Type B pancreatic cell (in vitro differentiated cells): ENCODE results near the gene HNF4A. TPM values are rescaled to one million over a fixed set of nuclear protein-coding genes. Genes with fewer than 3 reads are reported as not detected.

ENCODE experiments used
- DNase-seq: peaks from one replicate; pipeline ENCODE4 v3.0.0; 2021; ENCODE audit warnings: mixed read lengths; ENCODE audit not compliant: unreplicated experiment; ENCODE audit errors: extremely low spot score
- H3K27ac Mint-ChIP-seq: 2 replicates; pipeline ENCODE4 v1.8.0; 2021; ENCODE audit warnings: mild to moderate bottlenecking, mixed read lengths
- H3K27me3 Mint-ChIP-seq: 2 replicates; pipeline ENCODE4 v1.8.0; 2021; ENCODE audit warnings: mixed read lengths
- H3K36me3 Mint-ChIP-seq: 2 replicates; pipeline ENCODE4 v1.8.0; 2021; ENCODE audit warnings: mixed read lengths
- H3K4me1 Mint-ChIP-seq: one replicate; pipeline ENCODE4 v1.8.0; 2021; ENCODE audit warnings: mixed read lengths; ENCODE audit not compliant: unreplicated experiment
- H3K4me3 Mint-ChIP-seq: 2 replicates; pipeline ENCODE4 v1.8.0; 2021; ENCODE audit warnings: mild to moderate bottlenecking, mixed read lengths
- H3K9me3 Mint-ChIP-seq: 2 replicates; pipeline ENCODE4 v1.8.0; 2021; ENCODE audit warnings: mixed read lengths
- total RNA-seq: library from RNA; stranded (reverse); gene quantifications from 2 replicates; pipeline ENCODE4 v1.2.1, GENCODE V29; 2021; ENCODE audit warnings: low replicate concordance
- TF ChIP-seq, protein P1 (sequence below): fragments of 200-600 bp; sonication (generic); conservative IDR thresholded peaks from 2 replicates; pipeline ENCODE4 v1.5.0; 2021; ENCODE audit warnings: antibody characterized with exemption, mild to moderate bottlenecking

The HNF4A gene
- total RNA-seq, 1 donor from 2014 or later, result 19.9 TPM

DNA sequence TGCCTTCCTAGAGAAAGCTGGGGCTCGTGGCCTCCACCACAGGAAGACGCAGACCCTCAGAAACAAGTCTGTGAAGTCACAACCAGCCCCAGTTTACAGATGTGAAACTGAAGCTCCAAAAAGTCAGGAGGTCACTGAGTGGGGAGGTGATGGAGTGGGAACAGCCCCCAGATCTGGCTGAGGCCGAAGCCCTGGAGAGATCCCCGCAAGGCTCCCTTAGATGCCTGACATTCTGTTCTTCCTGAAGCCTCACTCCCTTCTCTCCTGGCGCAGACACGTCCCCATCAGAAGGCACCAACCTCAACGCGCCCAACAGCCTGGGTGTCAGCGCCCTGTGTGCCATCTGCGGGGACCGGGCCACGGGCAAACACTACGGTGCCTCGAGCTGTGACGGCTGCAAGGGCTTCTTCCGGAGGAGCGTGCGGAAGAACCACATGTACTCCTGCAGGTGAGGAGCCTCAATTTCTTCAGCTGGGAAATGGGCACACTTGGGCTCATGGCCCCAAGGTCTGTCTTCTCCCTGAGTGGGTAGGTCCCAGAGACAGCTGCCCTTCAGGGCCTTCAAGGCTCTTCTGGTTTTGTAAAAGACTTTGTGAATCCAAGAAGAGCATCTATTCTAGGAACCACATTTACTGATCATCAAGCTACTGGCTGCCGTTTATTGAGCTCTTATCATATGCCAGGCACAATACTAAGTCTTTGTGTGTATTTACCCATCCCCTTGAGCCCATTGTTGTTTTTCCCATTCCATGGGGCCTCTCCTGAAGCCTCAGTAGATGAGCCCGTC lies 50.5 kb downstream of the HNF4A start:
- Mint-ChIP-seq H3K27ac (no peak overlapping the region), H3K9me3 (no peaks in the 10 kb centered on the region)

DNA sequence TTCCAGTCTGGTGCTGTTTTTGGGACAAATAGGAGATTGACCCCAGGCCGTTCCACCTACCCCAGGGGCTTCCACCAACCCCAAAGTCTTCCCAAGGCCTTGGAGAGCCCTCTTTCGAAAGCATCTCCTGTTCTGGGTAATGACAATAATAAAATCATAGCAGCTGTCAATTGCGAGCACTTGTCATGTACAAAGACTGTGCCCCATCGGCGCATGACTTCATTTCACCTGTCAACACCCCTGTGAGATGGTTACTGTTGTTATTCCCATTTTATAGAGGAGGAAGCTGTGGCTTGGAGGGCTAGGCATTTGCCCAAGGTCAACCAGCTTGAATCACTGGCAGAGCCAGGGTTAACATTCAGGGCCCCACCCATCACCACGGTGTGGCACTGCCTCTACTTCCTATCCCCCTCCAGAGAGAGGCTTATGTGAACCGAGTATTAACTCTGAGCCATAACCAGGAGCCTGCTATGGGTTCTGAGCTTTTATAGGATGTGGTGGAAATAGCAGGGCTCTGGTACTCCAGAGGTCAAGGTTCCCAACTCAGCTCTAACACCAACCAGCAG lies 51.2 kb downstream of the HNF4A start:
- TF ChIP-seq, protein P1, sequence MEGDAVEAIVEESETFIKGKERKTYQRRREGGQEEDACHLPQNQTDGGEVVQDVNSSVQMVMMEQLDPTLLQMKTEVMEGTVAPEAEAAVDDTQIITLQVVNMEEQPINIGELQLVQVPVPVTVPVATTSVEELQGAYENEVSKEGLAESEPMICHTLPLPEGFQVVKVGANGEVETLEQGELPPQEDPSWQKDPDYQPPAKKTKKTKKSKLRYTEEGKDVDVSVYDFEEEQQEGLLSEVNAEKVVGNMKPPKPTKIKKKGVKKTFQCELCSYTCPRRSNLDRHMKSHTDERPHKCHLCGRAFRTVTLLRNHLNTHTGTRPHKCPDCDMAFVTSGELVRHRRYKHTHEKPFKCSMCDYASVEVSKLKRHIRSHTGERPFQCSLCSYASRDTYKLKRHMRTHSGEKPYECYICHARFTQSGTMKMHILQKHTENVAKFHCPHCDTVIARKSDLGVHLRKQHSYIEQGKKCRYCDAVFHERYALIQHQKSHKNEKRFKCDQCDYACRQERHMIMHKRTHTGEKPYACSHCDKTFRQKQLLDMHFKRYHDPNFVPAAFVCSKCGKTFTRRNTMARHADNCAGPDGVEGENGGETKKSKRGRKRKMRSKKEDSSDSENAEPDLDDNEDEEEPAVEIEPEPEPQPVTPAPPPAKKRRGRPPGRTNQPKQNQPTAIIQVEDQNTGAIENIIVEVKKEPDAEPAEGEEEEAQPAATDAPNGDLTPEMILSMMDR, result no peak
- H3K27ac Mint-ChIP-seq, result no peak overlapping the region
- H3K4me3 Mint-ChIP-seq, result no peak overlapping the region
- peaks cover 3% of the 10 kb centered on the region for H3K27me3 Mint-ChIP-seq
- H3K36me3 Mint-ChIP-seq, result no peaks in the 10 kb centered on the region
- no peaks in the 10 kb centered on the region for H3K9me3 Mint-ChIP-seq
- no peak for DNase-seq
- no peaks in the 10 kb centered on the region for H3K4me1 Mint-ChIP-seq

More for the DNA sequence above, 50.5 kb downstream of the HNF4A start:
- Mint-ChIP-seq H3K27me3 (peaks cover 3% of the 10 kb centered on the region), H3K4me1 (peaks cover under 1% of the 10 kb centered on the region), H3K4me3 (no peak overlapping the region), H3K36me3 (no peaks in the 10 kb centered on the region)
- no peak for DNase-seq
- TF ChIP-seq, protein P1, result no peak

DNA sequence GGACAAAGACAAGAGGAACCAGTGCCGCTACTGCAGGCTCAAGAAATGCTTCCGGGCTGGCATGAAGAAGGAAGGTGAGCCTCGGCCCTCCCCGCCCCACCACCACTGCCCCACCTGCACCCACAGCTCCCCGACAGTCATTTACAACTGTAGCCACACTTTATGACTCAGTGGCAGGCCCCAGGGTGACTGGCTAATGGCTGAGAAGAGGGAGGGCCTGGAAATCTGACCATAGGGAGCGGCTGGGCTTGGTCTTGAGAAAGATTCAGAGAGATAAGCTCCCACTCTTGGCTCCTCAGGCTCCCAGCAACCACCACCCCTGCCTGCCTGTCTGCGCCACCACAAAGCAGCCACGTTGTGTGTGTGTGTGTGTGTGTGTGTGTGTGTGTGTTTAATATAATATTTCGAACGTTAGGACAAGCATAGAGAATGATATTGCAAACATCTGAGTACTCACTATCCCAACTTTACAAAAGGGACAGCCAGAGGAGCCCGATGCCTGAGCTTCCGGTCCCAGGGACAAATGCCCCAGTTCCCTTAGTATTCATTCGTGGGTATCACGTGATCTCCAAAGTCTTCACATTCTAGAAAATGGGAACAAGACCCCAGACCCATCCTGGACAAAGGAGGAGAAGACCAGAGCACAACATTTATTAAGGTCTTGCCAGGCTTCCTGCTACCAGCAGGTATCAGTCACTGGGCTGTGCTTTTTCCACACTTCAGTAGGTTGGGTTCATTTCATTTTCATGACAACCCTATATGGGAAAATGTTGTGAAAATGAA lies 52.1 kb downstream of the HNF4A start:
- no peak for DNase-seq
- H3K4me1 Mint-ChIP-seq, result no peaks in the 10 kb centered on the region
- TF ChIP-seq, protein P1, result no peak
- no peak overlapping the region for H3K4me3 Mint-ChIP-seq
- peak overlapping the region; percentile 39 for H3K27ac Mint-ChIP-seq
- H3K9me3 Mint-ChIP-seq, result no peaks in the 10 kb centered on the region
- no peaks in the 10 kb centered on the region for H3K36me3 Mint-ChIP-seq
- H3K27me3 Mint-ChIP-seq, result peaks cover 5% of the 10 kb centered on the region

DNA sequence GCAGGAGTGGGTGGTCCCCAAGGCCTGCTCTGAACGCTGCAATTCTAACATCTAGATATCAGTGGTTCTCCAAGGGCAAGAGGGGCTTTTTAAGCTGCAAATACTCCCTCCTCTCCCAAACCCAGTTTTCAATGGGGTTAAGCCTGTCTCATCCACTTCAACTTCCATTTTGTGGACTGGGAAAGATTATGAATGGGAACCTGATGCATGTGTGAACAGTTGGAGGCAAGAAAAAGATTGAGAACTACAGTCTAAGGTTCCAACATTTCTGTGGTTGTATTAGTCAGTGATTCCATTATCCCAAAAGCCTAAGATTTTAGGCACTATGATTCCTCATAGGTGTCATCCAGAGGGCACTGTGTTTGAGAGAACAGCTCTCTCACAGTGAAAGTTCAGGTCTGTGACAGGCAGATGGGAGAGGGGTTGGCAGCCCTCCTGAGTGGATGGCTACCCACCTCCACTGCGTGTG lies 53.7 kb downstream of the HNF4A start:
- TF ChIP-seq, protein P1, result no peak
- Mint-ChIP-seq H3K4me3 (no peak overlapping the region), H3K36me3 (no peaks in the 10 kb centered on the region), H3K4me1 (no peaks in the 10 kb centered on the region), H3K27me3 (peaks cover 5% of the 10 kb centered on the region), H3K27ac (peak overlapping the region; percentile 39), H3K9me3 (no peaks in the 10 kb centered on the region)
- no peak for DNase-seq

DNA sequence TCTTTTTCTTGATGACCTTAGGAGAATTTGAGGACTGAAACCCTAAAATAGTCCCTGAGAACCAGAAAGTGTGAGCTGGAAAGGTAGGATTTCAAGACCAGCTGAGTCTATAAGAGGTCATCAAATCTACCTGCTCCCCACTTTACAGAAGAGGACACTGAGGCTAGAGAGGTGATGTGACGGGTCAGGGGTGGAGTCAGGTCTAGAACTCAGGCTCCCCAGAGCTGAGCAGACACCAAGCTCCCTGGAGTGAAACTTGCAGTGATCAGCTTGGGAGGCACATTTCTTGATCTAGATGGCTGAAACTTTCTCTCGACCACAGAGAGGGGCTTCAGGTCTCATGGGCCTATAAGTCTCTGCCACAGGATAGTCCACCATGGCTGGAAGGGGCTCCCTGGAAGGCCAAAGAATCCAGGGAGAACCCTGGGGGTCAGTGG lies 55.1 kb downstream of the HNF4A start:
- Mint-ChIP-seq H3K27ac (peak overlapping the region; percentile 34), H3K4me3 (no peak overlapping the region), H3K4me1 (no peaks in the 10 kb centered on the region), H3K9me3 (no peaks in the 10 kb centered on the region), H3K36me3 (no peaks in the 10 kb centered on the region), H3K27me3 (peaks cover 5% of the 10 kb centered on the region)
- TF ChIP-seq, protein P1, result no peak
- no peak for DNase-seq
